GM12878 (cell line): ENCODE measurements around the gene ITFG1. TPM values are rescaled to one million over a fixed set of nuclear protein-coding genes. Genes with fewer than 3 reads are reported as not detected.

Experiments used
- ASH2L ChIP-seq: fragments of 300-600, 200-600 bp; sonication (generic); IDR thresholded peaks from 2 replicates; pipeline ENCODE4 v1.6.1; 2017; ENCODE audit warnings: low read depth, mild to moderate bottlenecking, borderline replicate concordance
- CBFB ChIP-seq: IDR thresholded peaks from 2 replicates; pipeline ENCODE4 v1.6.1; 2016; ENCODE audit warnings: antibody characterized with exemption, low read depth
- CHD1 ChIP-seq: IDR thresholded peaks from 2 replicates; pipeline ENCODE4 v1.6.1; 2012; ENCODE audit warnings: low read depth, low read length, improper control_type of control experiment
- NFIC ChIP-seq: IDR thresholded peaks from 2 replicates; pipeline ENCODE4 v1.6.1; 2012; ENCODE audit warnings: low read depth, mild to moderate bottlenecking, inconsistent platforms, low read length, moderate library complexity
- NFYB ChIP-seq: IDR thresholded peaks from 2 replicates; pipeline ENCODE4 v1.6.1; 2011; ENCODE audit warnings: low read depth, mild to moderate bottlenecking, low read length, improper control_type of control experiment, moderate library complexity; ENCODE audit not compliant: insufficient read depth
- RAD21 ChIP-seq: IDR thresholded peaks from 2 replicates; pipeline ENCODE4 v1.6.1; 2011; ENCODE audit warnings: mild to moderate bottlenecking, low read depth, low read length, moderate library complexity; ENCODE audit not compliant: insufficient read depth
- RELA ChIP-seq: fragments of 450-650 bp; IDR thresholded peaks from 2 replicates; pipeline ENCODE4 v1.8.0; 2014; ENCODE audit warnings: borderline replicate concordance; ENCODE audit not compliant: partially characterized antibody
- SMC3 ChIP-seq: IDR thresholded peaks from 2 replicates; pipeline ENCODE4 v1.6.1; 2011; ENCODE audit warnings: low read length, improper control_type of control experiment, borderline replicate concordance
- STAT1 ChIP-seq: fragments of 450-650 bp; conservative IDR thresholded peaks from 2 replicates; pipeline ENCODE4 v1.6.1; 2014; ENCODE audit warnings: antibody characterized with exemption, mild to moderate bottlenecking
- STAT3 ChIP-seq: IDR thresholded peaks from 2 replicates; pipeline ENCODE4 v1.6.1; 2011; ENCODE audit warnings: low read depth, low read length, improper control_type of control experiment
- SUZ12 ChIP-seq: fragments of 200-600 bp; sonication (generic); IDR thresholded peaks from one replicate; pipeline ENCODE4 v1.6.1; 2018; ENCODE audit warnings: antibody characterized with exemption, mild to moderate bottlenecking; ENCODE audit not compliant: unreplicated experiment
- polyA plus RNA-seq, 11 experiments: library from polyadenylated mRNA; depleted of rRNA in 4 of 11; unstranded in 6 of 11; stranded (reverse) in 5 of 11; fragments of >200 nt; fragmentation: Nextera tagmentation in 4 of 11; fragmentation: Illumina TruSeq in 1 of 11; extraction: Ambion mirVana in 4 of 11; extraction: Trizol in 1 of 11; gene quantifications; 1 replicate in 1 of 11; 2 replicates in 10 of 11; pipeline versions ENCODE4 v1.2.1 to v1.2.3, GENCODE V29; 2011 to 2016; ENCODE audit warnings: inconsistent platforms in 2 of 11, missing spikeins in 2 of 11, low read depth in 1 of 11
- total RNA-seq, 4 experiments: library from RNA; depleted of rRNA in 3 of 4; stranded (reverse); fragments of >200 nt in 3 of 4; fragmentation: Illumina TruSeq in 1 of 4; extraction: Trizol in 1 of 4; gene quantifications; 2 replicates each; pipeline versions ENCODE4 v1.2.1 to v1.2.3, GENCODE V29; 2013 to 2021
- TF ChIP-seq, protein P1 (sequence below): IDR thresholded peaks from 2 replicates; pipeline ENCODE4 v1.6.1; 2012; ENCODE audit warnings: low read length, inconsistent platforms
- TF ChIP-seq, protein P2 (sequence below): IDR thresholded peaks from 2 replicates; pipeline ENCODE4 v1.6.1; 2012; ENCODE audit warnings: low read depth, low read length, improper control_type of control experiment
- TF ChIP-seq, protein P3 (sequence below): fragments of 450-650 bp; formaldehyde crosslinking; IDR thresholded peaks from 2 replicates; pipeline ENCODE4 v1.5.0; 2022; ENCODE audit warnings: mild to moderate bottlenecking, missing genetic modification characterization
- TF ChIP-seq, protein P4 (sequence below): IDR thresholded peaks from 2 replicates; pipeline ENCODE4 v1.6.1; 2012; ENCODE audit warnings: low read depth, low read length, improper control_type of control experiment
- TF ChIP-seq, protein P5 (sequence below): fragments of 150-350 bp; IDR thresholded peaks from 2 replicates; pipeline ENCODE4 v1.6.1; 2014; ENCODE audit warnings: mild to moderate bottlenecking, low read depth, low read length
- TF ChIP-seq, protein P6 (sequence below): fragments of 450-650 bp; formaldehyde crosslinking; IDR thresholded peaks from 2 replicates; pipeline ENCODE4 v1.4.0; 2020; ENCODE audit warnings: mild to moderate bottlenecking, moderate library complexity

Gene ITFG1
- total and polyA plus RNA-seq, 10 of the 15 experiments (the other 5 are each of a cell fraction or from before 2014, with no cell fraction given): 9.3 to 56.3 (median 28.6) TPM

DNA sequence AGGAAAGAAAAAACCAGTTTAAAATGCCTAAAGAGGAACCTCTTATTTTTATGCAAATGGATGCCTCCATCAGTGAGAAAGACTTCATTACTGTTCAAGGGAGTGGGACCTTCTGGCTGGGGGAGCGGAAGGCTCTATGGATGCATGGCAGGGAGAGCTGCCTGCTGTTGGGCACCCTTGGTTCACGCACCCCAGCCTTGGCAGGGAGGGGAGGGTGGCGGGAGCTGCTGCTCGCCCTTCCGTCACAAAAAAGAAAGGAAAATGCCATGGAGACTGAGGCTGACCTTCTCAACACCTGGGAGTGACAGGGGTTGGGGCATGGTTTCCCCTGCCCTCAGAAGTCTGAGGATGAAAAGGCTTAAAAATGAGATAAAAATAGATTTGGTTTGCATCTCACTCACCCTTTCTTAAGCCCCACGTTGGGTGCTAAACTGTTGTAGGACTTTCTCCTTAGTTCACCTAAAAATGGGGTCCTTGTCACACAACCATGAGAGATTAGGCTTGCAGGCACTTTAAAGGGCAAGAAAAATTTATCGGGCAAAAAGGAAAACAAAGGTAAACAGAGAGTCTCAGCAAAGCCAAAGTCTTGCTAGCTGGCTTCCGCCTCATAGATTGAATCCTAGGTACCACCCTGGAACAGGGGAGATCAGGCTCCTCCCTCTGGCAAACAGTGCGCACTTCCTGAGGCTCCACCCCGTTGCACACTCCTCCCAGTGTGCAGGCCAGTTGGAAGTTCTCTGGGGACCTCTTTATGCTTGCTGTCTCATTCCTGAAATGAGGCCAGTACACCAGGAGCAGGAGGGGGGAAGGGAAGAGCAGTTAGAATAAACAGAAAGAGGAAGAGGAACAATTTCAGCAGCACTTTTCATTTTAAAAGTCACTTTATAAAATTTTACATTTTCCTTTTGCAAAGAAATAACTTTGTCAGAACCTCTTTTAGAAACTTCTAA is 31.8 kb upstream of the ITFG1 start (continued):
- TF ChIP-seq, protein P1, sequence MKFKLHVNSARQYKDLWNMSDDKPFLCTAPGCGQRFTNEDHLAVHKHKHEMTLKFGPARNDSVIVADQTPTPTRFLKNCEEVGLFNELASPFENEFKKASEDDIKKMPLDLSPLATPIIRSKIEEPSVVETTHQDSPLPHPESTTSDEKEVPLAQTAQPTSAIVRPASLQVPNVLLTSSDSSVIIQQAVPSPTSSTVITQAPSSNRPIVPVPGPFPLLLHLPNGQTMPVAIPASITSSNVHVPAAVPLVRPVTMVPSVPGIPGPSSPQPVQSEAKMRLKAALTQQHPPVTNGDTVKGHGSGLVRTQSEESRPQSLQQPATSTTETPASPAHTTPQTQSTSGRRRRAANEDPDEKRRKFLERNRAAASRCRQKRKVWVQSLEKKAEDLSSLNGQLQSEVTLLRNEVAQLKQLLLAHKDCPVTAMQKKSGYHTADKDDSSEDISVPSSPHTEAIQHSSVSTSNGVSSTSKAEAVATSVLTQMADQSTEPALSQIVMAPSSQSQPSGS: no peak; the same call in 1 of the 2 replicates
- TF ChIP-seq, protein P2, sequence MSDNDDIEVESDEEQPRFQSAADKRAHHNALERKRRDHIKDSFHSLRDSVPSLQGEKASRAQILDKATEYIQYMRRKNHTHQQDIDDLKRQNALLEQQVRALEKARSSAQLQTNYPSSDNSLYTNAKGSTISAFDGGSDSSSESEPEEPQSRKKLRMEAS: no peak
- TF ChIP-seq, protein P3, sequence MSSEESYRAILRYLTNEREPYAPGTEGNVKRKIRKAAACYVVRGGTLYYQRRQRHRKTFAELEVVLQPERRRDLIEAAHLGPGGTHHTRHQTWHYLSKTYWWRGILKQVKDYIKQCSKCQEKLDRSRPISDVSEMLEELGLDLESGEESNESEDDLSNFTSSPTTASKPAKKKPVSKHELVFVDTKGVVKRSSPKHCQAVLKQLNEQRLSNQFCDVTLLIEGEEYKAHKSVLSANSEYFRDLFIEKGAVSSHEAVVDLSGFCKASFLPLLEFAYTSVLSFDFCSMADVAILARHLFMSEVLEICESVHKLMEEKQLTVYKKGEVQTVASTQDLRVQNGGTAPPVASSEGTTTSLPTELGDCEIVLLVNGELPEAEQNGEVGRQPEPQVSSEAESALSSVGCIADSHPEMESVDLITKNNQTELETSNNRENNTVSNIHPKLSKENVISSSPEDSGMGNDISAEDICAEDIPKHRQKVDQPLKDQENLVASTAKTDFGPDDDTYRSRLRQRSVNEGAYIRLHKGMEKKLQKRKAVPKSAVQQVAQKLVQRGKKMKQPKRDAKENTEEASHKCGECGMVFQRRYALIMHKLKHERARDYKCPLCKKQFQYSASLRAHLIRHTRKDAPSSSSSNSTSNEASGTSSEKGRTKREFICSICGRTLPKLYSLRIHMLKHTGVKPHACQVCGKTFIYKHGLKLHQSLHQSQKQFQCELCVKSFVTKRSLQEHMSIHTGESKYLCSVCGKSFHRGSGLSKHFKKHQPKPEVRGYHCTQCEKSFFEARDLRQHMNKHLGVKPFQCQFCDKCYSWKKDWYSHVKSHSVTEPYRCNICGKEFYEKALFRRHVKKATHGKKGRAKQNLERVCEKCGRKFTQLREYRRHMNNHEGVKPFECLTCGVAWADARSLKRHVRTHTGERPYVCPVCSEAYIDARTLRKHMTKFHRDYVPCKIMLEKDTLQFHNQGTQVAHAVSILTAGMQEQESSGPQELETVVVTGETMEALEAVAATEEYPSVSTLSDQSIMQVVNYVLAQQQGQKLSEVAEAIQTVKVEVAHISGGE (CRISPR knock-in tag): no peak
- TF ChIP-seq RAD21 (no peak), STAT3 (0 out of 2 replicates have a peak, but pooled peaks have one; percentile 28), CHD1 (no peak), ASH2L (no peak), SUZ12 (no peak), SMC3 (no peak), RELA (no peak), CBFB (no peak), STAT1 (no peak), NFYB (no peak), NFIC (peak; percentile 54; the same call in 1 of the 2 replicates)
- TF ChIP-seq, protein P4, sequence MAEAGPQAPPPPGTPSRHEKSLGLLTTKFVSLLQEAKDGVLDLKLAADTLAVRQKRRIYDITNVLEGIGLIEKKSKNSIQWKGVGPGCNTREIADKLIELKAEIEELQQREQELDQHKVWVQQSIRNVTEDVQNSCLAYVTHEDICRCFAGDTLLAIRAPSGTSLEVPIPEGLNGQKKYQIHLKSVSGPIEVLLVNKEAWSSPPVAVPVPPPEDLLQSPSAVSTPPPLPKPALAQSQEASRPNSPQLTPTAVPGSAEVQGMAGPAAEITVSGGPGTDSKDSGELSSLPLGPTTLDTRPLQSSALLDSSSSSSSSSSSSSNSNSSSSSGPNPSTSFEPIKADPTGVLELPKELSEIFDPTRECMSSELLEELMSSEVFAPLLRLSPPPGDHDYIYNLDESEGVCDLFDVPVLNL: no peak
- TF ChIP-seq, protein P5, sequence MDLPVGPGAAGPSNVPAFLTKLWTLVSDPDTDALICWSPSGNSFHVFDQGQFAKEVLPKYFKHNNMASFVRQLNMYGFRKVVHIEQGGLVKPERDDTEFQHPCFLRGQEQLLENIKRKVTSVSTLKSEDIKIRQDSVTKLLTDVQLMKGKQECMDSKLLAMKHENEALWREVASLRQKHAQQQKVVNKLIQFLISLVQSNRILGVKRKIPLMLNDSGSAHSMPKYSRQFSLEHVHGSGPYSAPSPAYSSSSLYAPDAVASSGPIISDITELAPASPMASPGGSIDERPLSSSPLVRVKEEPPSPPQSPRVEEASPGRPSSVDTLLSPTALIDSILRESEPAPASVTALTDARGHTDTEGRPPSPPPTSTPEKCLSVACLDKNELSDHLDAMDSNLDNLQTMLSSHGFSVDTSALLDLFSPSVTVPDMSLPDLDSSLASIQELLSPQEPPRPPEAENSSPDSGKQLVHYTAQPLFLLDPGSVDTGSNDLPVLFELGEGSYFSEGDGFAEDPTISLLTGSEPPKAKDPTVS: no peak
- TF ChIP-seq, protein P6, sequence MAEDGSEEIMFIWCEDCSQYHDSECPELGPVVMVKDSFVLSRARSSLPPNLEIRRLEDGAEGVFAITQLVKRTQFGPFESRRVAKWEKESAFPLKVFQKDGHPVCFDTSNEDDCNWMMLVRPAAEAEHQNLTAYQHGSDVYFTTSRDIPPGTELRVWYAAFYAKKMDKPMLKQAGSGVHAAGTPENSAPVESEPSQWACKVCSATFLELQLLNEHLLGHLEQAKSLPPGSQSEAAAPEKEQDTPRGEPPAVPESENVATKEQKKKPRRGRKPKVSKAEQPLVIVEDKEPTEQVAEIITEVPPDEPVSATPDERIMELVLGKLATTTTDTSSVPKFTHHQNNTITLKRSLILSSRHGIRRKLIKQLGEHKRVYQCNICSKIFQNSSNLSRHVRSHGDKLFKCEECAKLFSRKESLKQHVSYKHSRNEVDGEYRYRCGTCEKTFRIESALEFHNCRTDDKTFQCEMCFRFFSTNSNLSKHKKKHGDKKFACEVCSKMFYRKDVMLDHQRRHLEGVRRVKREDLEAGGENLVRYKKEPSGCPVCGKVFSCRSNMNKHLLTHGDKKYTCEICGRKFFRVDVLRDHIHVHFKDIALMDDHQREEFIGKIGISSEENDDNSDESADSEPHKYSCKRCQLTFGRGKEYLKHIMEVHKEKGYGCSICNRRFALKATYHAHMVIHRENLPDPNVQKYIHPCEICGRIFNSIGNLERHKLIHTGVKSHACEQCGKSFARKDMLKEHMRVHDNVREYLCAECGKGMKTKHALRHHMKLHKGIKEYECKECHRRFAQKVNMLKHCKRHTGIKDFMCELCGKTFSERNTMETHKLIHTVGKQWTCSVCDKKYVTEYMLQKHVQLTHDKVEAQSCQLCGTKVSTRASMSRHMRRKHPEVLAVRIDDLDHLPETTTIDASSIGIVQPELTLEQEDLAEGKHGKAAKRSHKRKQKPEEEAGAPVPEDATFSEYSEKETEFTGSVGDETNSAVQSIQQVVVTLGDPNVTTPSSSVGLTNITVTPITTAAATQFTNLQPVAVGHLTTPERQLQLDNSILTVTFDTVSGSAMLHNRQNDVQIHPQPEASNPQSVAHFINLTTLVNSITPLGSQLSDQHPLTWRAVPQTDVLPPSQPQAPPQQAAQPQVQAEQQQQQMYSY (CRISPR knock-in tag): no peak
